COLO668 (cell line): ENCODE results near the gene CATSPERD.

Experiments used
- DNase-seq: peaks from one replicate; lab custom pipeline; 2025; ENCODE audit not compliant: unreplicated experiment; lab: John Stamatoyannopoulos, UW

The CATSPERD gene

DNA sequence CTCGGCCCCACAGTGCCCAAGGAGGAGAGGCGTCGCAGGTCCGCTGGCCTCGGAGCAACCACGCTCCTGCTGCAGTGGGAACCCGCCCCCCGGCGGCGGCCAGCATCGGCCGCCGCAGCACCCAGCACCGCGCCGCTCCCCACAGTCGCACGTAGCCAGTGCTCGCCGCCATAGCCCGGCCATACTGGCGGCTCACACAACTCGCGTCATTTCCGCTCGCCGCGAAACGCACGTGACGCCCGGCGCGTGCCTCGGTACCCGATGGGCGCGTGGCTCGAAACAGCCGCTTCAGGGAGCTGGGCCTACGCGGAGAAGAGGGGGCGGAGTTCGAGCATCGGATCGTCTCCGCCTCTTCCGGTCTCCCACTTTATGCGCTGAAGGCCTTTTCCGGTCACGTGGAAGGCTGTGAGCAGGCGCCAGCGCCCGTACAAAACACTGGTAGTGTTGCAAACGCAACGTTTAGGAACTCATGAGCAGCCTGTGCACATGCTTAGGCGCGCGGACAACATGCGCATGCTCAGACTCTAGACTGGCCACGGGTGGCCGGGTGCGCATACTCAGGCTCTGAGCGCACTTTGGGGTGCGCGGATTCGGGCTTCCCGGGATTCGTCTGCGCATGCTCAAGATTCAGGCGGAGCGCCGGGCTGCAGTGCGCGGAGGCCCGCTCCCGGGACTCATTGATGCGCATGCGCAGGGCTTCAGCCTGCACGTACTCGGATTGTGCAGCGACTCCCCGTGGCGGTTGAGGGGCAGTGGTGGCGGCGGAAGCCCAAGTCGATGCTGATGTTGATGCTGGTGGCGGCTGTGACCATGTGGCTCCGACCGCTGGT lies at the start of gene CATSPERD, which contains the start of gene LONP1:
Gene CATSPERD (plus strand): TSS at position 677 of the 830 bp plus-strand sequence. CDS start 101 bp downstream, at position 778.
Gene LONP1 (minus strand): TSS at position 186 of the 830 bp plus-strand sequence. CDS start 14 bp downstream, at position 172.
- peak; percentile 99 for DNase-seq

- no peak for DNase-seq
Observed at GRCh38 chr19:5671600-5671999, 48.8 kb upstream of the CATSPERD start.

GRCh38 chr19:5672708-5673459 lies 47.6 kb upstream of the CATSPERD start:
- DNase-seq = no peak

- no peak for DNase-seq
Observed at GRCh38 chr19:5673752-5674151, 46.7 kb upstream of the CATSPERD start.

- DNase-seq = no peak
Observed at GRCh38 chr19:5674714-5675113, 45.7 kb upstream of the CATSPERD start.

DNA sequence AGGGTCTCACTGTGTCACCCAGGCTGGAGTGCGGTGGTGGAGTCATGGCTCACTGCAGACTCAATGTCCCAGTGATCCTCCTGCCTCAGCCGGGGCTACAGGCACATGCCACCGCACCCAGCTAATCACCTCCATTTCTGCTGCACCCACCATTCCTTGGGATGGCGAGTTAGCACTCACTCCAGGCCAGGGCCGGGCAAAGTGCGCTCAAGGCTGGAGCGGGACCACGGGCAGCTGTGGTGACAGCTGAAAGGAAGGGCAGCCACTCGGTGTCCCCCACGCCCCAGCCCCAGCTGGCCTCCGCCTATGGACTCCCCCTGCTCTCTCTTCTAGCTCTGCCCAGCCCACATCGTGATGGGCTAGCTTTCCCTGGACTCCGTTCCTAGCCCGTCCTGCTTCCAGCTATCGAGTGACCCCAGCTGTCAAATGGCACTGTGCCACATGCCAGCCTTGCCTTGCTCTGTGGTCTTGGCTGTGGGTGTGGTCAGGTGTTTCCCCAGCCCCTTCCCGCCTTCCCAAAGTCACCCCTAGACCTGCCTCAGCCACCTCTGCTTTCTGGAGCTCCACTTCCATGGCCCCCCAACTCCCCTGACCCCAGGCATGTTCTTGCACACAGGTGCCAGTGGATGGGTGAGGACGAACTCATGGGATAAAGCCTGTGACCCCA lies 44.2 kb upstream of the CATSPERD start:
- DNase-seq = peak; percentile 27

DNA sequence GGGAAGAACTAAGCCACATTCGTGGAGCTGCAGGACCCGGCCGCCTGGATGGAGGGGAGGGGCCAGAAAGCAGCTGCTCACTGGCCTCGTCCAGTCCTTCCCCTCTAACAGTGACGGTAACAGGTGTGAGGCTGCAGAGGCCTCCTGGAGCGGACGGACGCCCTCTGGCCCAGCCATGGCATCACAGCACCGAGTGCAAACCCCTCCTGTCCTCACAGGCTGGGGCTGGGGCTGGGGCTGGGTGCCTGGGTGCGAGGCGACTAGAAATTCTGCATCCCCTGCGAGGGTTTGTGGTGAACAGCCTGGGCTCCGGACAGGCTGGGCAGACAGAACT lies 43.7 kb upstream of the CATSPERD start:
- peak; percentile 59 for DNase-seq

DNA sequence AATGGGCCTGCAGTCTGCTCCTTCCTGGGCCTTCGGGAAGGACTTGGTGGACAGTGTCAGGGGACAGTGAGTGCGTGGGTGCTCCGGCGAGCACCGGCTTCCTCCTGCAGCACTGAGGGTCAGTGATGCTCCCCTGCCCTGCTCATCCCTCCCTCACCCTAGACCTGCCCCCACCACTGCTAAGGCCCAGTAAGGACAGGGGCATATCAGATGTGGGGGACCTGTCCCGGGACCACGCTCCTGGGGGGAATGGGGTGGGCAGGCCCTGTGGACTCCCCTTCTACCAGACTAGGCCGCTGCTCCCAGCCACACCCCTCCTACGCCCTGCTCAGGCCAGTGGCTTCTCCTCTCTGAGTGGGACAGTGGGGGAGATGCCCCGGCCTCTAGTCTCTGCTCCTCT lies 43.3 kb upstream of the CATSPERD start:
- DNase-seq = no peak

- no peak for DNase-seq
Observed at GRCh38 chr19:5677580-5677979, 42.9 kb upstream of the CATSPERD start.

DNA sequence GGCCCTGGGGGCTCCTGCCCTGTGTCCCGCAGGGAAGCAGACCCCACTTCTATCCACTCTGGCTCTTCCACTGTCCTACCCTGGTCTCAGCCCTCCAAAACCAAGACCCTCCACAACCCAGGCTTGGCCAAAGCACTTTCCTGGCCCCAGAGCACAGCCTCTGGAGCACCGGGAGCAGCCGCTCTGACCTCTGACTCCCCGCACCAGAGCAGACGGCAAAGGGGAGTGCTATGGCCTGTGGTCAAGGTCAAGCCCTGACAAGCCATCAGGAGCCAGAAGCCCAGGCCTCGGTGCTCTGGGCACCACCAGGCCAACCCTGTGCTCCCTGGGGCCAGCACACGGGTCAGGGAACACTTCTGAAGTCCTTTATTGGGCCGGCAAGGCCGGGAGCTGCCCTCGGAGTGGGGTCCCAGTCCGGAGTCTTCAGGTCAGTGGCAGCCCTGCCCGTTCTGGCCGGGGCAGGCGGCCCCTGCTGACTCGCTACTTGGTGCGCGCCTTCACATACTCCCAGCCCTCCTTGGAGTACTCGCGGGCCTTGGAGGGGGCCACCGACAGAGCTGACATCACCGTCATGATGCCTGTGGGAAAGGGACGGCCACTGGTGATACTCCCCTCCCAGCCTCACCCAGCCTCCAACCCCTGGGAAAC lies 42.2 kb upstream of the CATSPERD start:
- DNase-seq = no peak

GRCh38 chr19:5679289-5680083 lies 41.0 kb upstream of the CATSPERD start:
- DNase-seq = peak; percentile 24

GRCh38 chr19:5680084-5680436 lies 40.4 kb upstream of the CATSPERD start:
- DNase-seq = peak; percentile 36

GRCh38 chr19:5680437-5681368 lies 39.7 kb upstream of the CATSPERD start, which contains the start of the genes HSD11B1L and MICOS13:
HSD11B1L (plus strand) TSS chr19:5681027; CDS start chr19:5684833, 3,806 bp downstream.
MICOS13 (minus strand) TSS chr19:5680516; CDS start chr19:5680486, 30 bp downstream.
- peak; percentile 98 for DNase-seq

DNA sequence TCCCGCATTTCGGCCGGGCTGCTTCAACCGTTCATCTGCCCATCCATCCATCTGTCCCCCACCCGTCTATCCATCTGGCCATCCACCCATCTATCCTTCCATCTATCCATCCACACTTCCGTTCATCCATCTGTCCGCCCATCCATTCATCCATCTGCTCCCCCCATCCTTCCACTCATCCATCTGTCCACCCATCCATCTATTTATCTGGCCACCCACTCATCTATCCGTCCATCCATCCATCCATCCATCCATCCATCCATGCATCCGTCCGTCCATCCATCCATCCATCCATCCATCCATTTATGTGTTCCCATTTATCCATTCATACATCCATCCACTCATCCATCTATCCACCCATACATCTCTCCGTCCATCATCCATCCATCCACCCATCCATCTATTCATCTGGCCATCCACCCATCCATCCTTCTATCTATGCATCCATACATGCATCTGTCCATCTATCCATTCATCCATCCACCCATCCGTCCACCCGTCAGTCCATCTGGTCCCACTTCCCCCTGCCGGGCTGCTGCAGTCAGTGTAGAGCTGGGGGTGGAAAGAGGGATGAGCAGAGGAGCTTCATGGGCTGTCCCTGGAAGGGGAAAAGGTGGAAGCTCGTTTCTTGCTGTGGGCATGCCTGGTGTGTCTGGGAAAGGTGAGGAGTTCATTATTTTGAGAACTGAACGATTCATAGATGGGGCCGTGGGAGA lies 38.9 kb upstream of the CATSPERD start:
- no peak for DNase-seq

DNA sequence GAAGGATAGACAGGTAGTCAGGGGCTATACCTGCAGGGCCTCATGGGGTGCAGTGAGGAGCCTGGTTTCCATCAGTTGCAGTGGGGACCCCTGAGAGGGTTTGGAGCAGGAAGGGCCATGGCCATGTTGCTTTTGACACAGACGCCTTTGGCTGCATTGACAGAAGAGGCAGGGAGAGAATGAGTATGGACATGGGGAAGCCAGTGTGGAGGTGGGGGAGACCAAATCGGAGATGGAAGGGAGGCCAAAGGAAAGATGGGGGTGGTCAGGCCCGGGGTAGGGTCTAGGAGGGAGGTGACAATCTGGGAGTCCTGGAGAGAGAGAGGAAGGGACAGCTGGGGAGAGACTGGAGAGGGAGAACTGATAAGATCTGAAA lies 38.3 kb upstream of the CATSPERD start:
- no peak for DNase-seq

DNA sequence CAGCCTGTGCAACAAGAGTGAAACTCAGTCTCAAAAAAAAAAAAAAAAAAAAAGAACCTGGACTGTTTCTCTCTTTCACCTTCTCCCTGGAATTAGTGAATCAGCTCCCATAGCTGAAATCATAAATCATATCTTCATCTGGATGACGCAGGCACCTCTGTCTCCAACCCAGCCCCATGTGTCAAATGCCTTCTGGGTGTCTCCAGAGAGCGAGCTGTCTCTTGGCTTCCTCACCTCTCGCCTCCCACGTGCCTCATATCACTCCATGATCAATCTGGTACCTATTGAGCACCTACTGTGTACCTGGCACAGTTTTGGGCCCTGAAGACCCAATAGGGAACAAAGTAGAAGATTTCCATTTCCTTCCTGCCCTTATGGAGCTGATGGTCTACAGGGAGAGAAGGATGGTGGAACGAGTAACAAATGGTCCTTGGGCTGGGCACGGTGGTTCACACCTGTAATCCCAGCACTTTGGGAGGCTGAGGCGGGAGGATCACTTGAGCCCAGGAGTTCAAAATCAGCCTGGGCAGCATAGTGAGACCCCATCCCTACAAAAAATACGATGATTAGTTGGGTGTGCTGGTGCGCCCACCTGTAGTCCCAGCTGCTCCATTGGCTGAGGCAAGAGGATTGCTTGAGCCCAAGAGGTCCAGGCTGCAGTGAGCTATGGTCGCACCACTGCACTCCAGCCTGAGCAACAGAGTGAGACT lies 37.1 kb upstream of the CATSPERD start:
- DNase-seq = no peak

DNA sequence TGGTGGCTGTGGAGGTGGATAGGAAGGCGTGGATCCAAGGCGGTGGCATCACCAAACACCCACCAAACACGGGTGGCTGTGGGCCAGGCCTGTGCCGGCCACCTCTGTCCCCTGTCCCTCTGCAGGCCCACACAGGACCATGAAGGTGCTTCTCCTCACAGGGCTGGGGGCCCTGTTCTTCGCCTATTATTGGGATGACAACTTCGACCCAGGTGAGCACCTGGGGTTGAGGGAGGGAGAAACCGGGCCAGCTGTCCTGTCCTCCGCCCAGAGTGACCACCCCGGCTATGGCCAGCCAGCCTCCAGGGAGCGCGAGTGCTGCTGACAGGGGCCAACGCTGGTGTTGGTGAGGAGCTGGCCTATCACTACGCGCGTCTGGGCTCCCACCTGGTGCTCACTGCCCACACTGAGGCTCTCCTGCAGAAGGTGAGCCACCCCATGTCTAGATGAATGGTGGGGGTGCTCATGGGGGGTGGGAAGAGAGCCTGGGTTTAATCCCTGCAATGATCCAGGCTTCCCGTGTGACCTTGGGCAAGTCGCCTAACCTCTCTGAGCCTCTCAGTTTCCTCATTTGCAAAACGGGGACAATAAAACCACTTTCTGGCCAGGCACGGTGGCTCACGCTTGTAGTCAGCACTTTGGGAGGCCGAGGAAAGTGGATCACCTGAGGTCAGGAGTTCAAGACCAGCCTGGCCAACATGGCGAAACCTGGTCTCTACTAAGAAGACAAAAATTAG lies 35.6 kb upstream of the CATSPERD start:
- no peak for DNase-seq
